SK-N-SH treated with all-trans-retinoic acid at 6 μM for 48 hours (cell line): ENCODE data around the gene DNAJB8.

Source experiments
- ATAC-seq: fragments of 200-7000 bp; cut with Tn5 transposase; 3 replicates; pipeline ENCODE4 v1.9.1; 2020; ENCODE audit warnings: mild to moderate bottlenecking, moderate library complexity
- ARNTL ChIP-seq: fragments of 450-650 bp; formaldehyde crosslinking; IDR thresholded peaks from 2 replicates; pipeline ENCODE4 v1.5.0; 2020; ENCODE audit warnings: low read depth, mild to moderate bottlenecking, moderate library complexity, borderline replicate concordance
- BACH2 ChIP-seq: fragments of 250-450 bp; sonication (Bioruptor Pico); IDR thresholded peaks from 2 replicates; pipeline ENCODE4 v1.9.0; 2021; ENCODE audit warnings: mild to moderate bottlenecking, borderline replicate concordance
- CSDC2 ChIP-seq: fragments of 250-450 bp; sonication (Bioruptor Pico); IDR thresholded peaks from 2 replicates; pipeline ENCODE4 v1.5.0; 2020; ENCODE audit warnings: mild to moderate bottlenecking, moderate library complexity
- ESRRG ChIP-seq: fragments of 250-450 bp; sonication (Bioruptor Pico); IDR thresholded peaks from 2 replicates; pipeline ENCODE4 v1.6.1; 2021; ENCODE audit warnings: mild to moderate bottlenecking
- GLIS3 ChIP-seq: fragments of 250-450 bp; sonication (Bioruptor Pico); IDR thresholded peaks from 2 replicates; pipeline ENCODE4 v1.5.0; 2020; ENCODE audit warnings: mild to moderate bottlenecking, moderate library complexity
- ISL1 ChIP-seq: fragments of 250-450 bp; sonication (Bioruptor Pico); IDR thresholded peaks from 2 replicates; pipeline ENCODE4 v2.1.2; 2022; ENCODE audit warnings: mild to moderate bottlenecking, moderate library complexity
- OSR1 ChIP-seq: fragments of 250-450 bp; sonication (Bioruptor Pico); IDR thresholded peaks from 2 replicates; pipeline ENCODE4 v1.8.0; 2022; ENCODE audit warnings: moderate library complexity, mild to moderate bottlenecking, inconsistent platforms
- PPARA ChIP-seq: fragments of 250-450 bp; sonication (Bioruptor Pico); IDR thresholded peaks from 2 replicates; pipeline ENCODE4 v1.5.0; 2020; ENCODE audit warnings: mild to moderate bottlenecking, borderline replicate concordance
- RARB ChIP-seq: fragments of 250-450 bp; sonication (Bioruptor Pico); IDR thresholded peaks from 2 replicates; pipeline ENCODE4 v1.8.0; 2021; ENCODE audit warnings: mild to moderate bottlenecking, moderate library complexity
- SNAI2 ChIP-seq: fragments of 250-450 bp; sonication (Bioruptor Pico); IDR thresholded peaks from 2 replicates; pipeline ENCODE4 v1.5.0; 2020; ENCODE audit warnings: mild to moderate bottlenecking, moderate library complexity
- TCF4 ChIP-seq: fragments of 250-450 bp; sonication (Bioruptor Pico); IDR thresholded peaks from 2 replicates; pipeline ENCODE4 v1.8.0; 2021; ENCODE audit warnings: mild to moderate bottlenecking, moderate library complexity, borderline replicate concordance
- TOX ChIP-seq: fragments of 250-450 bp; sonication (Bioruptor Pico); IDR thresholded peaks from 2 replicates; pipeline ENCODE4 v1.8.0; 2021; ENCODE audit warnings: mild to moderate bottlenecking, moderate library complexity, borderline replicate concordance
- ZC3H10 ChIP-seq: fragments of 250-450 bp; sonication (Bioruptor Pico); IDR thresholded peaks from 2 replicates; pipeline ENCODE4 v1.5.1; 2021; ENCODE audit warnings: mild to moderate bottlenecking, moderate library complexity
- ZFP3 ChIP-seq: fragments of 250-450 bp; sonication (Bioruptor Pico); IDR thresholded peaks from 2 replicates; pipeline ENCODE4 v1.5.0; 2020; ENCODE audit warnings: mild to moderate bottlenecking, moderate library complexity
- ZFP30 ChIP-seq: fragments of 450-650 bp; formaldehyde crosslinking; IDR thresholded peaks from 2 replicates; pipeline ENCODE4 v1.5.0; 2022; ENCODE audit warnings: mild to moderate bottlenecking, moderate library complexity
- ZNF565 ChIP-seq: fragments of 450-650 bp; formaldehyde crosslinking; conservative IDR thresholded peaks from 2 replicates; pipeline ENCODE4 v1.5.0; 2020; ENCODE audit warnings: low read depth, mild to moderate bottlenecking, moderate library complexity
- ZNF70 ChIP-seq: fragments of 450-650 bp; formaldehyde crosslinking; IDR thresholded peaks from 2 replicates; pipeline ENCODE4 v1.5.0; 2020; ENCODE audit warnings: mild to moderate bottlenecking, moderate library complexity
- ZNF8 ChIP-seq: fragments of 450-650 bp; formaldehyde crosslinking; IDR thresholded peaks from 2 replicates; pipeline ENCODE4 v1.5.0; 2020; ENCODE audit warnings: mild to moderate bottlenecking, moderate library complexity
- TF ChIP-seq, protein P1 (sequence below): fragments of 250-450 bp; sonication (Bioruptor Pico); IDR thresholded peaks from 2 replicates; pipeline ENCODE4 v1.8.0; 2020; ENCODE audit warnings: mild to moderate bottlenecking, moderate library complexity, borderline replicate concordance
- TF ChIP-seq, protein P2 (sequence below): fragments of 250-450 bp; sonication (Bioruptor Pico); IDR thresholded peaks from 2 replicates; pipeline ENCODE4 v1.5.0; 2020; ENCODE audit warnings: mild to moderate bottlenecking, moderate library complexity
- TF ChIP-seq, protein P3 (sequence below): fragments of 250-450 bp; sonication (Bioruptor Pico); IDR thresholded peaks from 2 replicates; pipeline ENCODE4 v1.5.1; 2020; ENCODE audit warnings: low read depth, mild to moderate bottlenecking, moderate library complexity

Gene DNAJB8

DNA sequence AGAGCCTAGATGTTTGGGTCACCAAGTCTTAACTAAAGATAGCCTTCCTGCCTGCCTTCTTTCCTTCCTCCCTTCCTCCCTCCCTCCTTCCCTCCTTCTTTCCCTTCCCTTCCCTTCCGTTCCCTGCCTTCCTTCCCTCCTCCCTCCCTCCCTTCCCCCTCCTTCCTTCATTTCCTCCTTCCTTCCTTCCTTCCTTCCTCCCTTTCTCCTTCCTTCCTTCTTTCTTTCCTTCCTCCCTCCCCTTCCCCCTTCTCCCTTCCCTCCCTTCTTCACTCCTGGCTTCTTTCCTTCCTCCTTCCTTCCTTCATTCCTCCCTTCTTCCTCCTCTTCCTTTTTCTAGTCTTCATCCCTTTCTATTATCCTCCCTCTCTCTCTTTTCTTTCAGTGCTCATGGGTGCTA lies 2.0 kb downstream of the DNAJB8 start:
- no peak for ATAC-seq

DNA sequence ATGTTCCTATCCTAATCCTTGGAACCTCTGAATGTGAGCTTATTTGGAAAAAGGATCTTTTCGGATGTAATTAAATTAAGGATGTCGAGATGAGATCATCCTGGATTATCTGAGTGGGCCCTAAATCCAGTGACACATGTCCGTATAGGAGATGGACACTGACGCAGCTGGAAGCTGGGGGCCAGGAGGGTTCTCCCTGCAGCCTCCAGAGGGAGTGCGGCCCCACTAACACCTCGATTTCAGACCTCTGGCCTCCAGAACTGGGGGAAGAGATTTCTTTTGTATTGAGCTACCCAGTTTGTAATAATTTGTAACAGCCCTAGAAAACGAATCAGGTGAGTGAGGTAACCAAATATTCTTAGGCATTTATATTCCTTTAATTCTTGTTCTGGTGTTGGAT lies 2.5 kb downstream of the DNAJB8 start:
- TF ChIP-seq CSDC2 (CRISPR knock-in tag) = no peak
- TF ChIP-seq OSR1 (CRISPR knock-in tag) = no peak
- no peak for TF ChIP-seq TCF4 (CRISPR knock-in tag)
- no peak for TF ChIP-seq SNAI2 (CRISPR knock-in tag)
- TF ChIP-seq ESRRG (CRISPR knock-in tag) = no peak
- no peak for TF ChIP-seq ZC3H10 (CRISPR knock-in tag)
- TF ChIP-seq ZFP3 (CRISPR knock-in tag) = no peak
- no peak for TF ChIP-seq BACH2 (CRISPR knock-in tag)
- no peak for TF ChIP-seq ISL1 (CRISPR knock-in tag)
- no peak for TF ChIP-seq TOX
- TF ChIP-seq, protein P1, sequence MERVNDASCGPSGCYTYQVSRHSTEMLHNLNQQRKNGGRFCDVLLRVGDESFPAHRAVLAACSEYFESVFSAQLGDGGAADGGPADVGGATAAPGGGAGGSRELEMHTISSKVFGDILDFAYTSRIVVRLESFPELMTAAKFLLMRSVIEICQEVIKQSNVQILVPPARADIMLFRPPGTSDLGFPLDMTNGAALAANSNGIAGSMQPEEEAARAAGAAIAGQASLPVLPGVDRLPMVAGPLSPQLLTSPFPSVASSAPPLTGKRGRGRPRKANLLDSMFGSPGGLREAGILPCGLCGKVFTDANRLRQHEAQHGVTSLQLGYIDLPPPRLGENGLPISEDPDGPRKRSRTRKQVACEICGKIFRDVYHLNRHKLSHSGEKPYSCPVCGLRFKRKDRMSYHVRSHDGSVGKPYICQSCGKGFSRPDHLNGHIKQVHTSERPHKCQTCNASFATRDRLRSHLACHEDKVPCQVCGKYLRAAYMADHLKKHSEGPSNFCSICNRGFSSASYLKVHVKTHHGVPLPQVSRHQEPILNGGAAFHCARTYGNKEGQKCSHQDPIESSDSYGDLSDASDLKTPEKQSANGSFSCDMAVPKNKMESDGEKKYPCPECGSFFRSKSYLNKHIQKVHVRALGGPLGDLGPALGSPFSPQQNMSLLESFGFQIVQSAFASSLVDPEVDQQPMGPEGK (CRISPR knock-in tag) = no peak
- no peak for ATAC-seq

More for the DNA sequence above, 2.0 kb downstream of the DNAJB8 start:
- TF ChIP-seq, protein P2, sequence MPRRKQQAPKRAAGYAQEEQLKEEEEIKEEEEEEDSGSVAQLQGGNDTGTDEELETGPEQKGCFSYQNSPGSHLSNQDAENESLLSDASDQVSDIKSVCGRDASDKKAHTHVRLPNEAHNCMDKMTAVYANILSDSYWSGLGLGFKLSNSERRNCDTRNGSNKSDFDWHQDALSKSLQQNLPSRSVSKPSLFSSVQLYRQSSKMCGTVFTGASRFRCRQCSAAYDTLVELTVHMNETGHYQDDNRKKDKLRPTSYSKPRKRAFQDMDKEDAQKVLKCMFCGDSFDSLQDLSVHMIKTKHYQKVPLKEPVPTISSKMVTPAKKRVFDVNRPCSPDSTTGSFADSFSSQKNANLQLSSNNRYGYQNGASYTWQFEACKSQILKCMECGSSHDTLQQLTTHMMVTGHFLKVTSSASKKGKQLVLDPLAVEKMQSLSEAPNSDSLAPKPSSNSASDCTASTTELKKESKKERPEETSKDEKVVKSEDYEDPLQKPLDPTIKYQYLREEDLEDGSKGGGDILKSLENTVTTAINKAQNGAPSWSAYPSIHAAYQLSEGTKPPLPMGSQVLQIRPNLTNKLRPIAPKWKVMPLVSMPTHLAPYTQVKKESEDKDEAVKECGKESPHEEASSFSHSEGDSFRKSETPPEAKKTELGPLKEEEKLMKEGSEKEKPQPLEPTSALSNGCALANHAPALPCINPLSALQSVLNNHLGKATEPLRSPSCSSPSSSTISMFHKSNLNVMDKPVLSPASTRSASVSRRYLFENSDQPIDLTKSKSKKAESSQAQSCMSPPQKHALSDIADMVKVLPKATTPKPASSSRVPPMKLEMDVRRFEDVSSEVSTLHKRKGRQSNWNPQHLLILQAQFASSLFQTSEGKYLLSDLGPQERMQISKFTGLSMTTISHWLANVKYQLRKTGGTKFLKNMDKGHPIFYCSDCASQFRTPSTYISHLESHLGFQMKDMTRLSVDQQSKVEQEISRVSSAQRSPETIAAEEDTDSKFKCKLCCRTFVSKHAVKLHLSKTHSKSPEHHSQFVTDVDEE (CRISPR knock-in tag) = no peak
- no peak for TF ChIP-seq RARB (CRISPR knock-in tag)
- no peak for TF ChIP-seq ZFP30 (CRISPR knock-in tag)
- no peak for TF ChIP-seq ZNF70 (CRISPR knock-in tag)
- TF ChIP-seq, protein P3, sequence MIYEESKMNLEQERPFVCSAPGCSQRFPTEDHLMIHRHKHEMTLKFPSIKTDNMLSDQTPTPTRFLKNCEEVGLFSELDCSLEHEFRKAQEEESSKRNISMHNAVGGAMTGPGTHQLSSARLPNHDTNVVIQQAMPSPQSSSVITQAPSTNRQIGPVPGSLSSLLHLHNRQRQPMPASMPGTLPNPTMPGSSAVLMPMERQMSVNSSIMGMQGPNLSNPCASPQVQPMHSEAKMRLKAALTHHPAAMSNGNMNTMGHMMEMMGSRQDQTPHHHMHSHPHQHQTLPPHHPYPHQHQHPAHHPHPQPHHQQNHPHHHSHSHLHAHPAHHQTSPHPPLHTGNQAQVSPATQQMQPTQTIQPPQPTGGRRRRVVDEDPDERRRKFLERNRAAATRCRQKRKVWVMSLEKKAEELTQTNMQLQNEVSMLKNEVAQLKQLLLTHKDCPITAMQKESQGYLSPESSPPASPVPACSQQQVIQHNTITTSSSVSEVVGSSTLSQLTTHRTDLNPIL (CRISPR knock-in tag) = no peak
- TF ChIP-seq SNAI2 (CRISPR knock-in tag) = no peak
- TF ChIP-seq BACH2 (CRISPR knock-in tag) = no peak

DNA sequence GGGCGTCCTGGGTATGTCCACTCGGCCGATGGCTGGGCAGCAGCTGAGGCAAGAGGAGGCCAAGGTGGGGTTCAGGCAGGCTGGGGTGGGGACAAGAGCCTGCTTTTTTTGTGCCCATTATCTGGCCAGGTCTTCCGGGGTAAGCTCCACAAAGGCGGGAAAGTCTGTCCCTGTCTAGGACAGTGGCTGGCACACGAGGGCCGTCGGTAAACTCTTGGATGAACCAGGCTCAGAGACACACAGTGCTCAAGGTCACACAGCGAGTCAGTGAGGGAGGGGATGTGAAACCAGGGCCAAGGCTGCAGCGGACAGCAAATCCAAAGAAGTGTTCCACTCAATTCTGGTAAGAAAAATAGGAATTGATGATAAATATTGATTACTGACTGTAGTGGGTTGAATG lies 2.9 kb downstream of the DNAJB8 start:
- TF ChIP-seq ARNTL (CRISPR knock-in tag) (no peak), ZC3H10 (CRISPR knock-in tag) (no peak), PPARA (CRISPR knock-in tag) (no peak), ZFP30 (CRISPR knock-in tag) (no peak), ZFP3 (CRISPR knock-in tag) (no peak), OSR1 (CRISPR knock-in tag) (no peak), RARB (CRISPR knock-in tag) (no peak), BACH2 (CRISPR knock-in tag) (no peak), GLIS3 (CRISPR knock-in tag) (no peak), ZNF8 (CRISPR knock-in tag) (no peak), ZNF70 (CRISPR knock-in tag) (no peak), ZNF565 (no peak), TOX (no peak), SNAI2 (CRISPR knock-in tag) (no peak), TCF4 (CRISPR knock-in tag) (no peak)
- TF ChIP-seq, protein P2 (CRISPR knock-in tag) = no peak
- TF ChIP-seq, protein P3 (CRISPR knock-in tag) = no peak
- TF ChIP-seq, protein P1 (CRISPR knock-in tag) = no peak

More for the DNA sequence above, 2.9 kb downstream of the DNAJB8 start:
- ATAC-seq = no peak
